Duodenal mucosa (tissue), 2 donors: ENCODE results near the gene RASD1.

Source experiments
- H3K27ac ChIP-seq: one replicate; pipeline ENCODE4 v1.7.0; 2013; ENCODE audit warnings: low read depth, low read length
- H3K27me3 ChIP-seq, 2 donors: one replicate each; pipeline ENCODE4 v1.7.0; 2013; ENCODE audit warnings: low read length in 2 of 2, control low read depth in 1 of 2; ENCODE audit not compliant: insufficient read depth in 2 of 2, control insufficient read depth in 1 of 2
- H3K36me3 ChIP-seq, 2 donors: one replicate each; pipeline ENCODE4 v1.7.0; 2013; ENCODE audit warnings: low read length in 2 of 2, control low read depth in 1 of 2; ENCODE audit not compliant: insufficient read depth in 2 of 2, control insufficient read depth in 1 of 2
- H3K4me1 ChIP-seq, 2 donors: one replicate each; pipeline ENCODE4 v1.7.0; 2013; ENCODE audit warnings: low read length in 2 of 2, control low read depth in 1 of 2; ENCODE audit not compliant: insufficient read depth in 2 of 2, control insufficient read depth in 1 of 2
- H3K4me3 ChIP-seq, 2 donors: one replicate each; pipeline ENCODE4 v1.7.0; 2013; ENCODE audit warnings: low read length in 2 of 2, low read depth in 1 of 2
- H3K9ac ChIP-seq, 2 donors: one replicate each; pipeline ENCODE4 v1.7.0; 2013; ENCODE audit warnings: low read length in 2 of 2, low read depth in 1 of 2
- H3K9me3 ChIP-seq, 2 donors: one replicate each; pipeline ENCODE4 v1.7.0; 2013; ENCODE audit warnings: low read length in 2 of 2, control low read depth in 1 of 2; ENCODE audit not compliant: control insufficient read depth in 1 of 2

Gene RASD1

GRCh38 chr17:17495536-17496188, 533 bp downstream of the RASD1 start:
- H3K9ac ChIP-seq, result peak overlapping the region in 1 of 2 donors; percentile 63
- H3K4me3 ChIP-seq, result peak overlapping the region; percentile 66 to 77
- peak overlapping the region; percentile 60 for H3K27ac ChIP-seq
- peaks cover 14 to 24% of the 10 kb centered on the region in 2 donors for H3K36me3 ChIP-seq
- no peaks in the 10 kb centered on the region for H3K27me3 ChIP-seq
- no peaks in the 10 kb centered on the region for H3K9me3 ChIP-seq
- H3K4me1 ChIP-seq, result peaks cover 14 to 27% of the 10 kb centered on the region in 2 donors

GRCh38 chr17:17494870-17495535, 1.2 kb downstream of the RASD1 start:
- Histone ChIP-seq H3K27me3 (no peaks in the 10 kb centered on the region), H3K36me3 (peaks cover 14 to 26% of the 10 kb centered on the region in 2 donors), H3K9ac (peak overlapping the region; percentile 26 to 31), H3K4me3 (peak overlapping the region; percentile 66 to 77), H3K9me3 (no peaks in the 10 kb centered on the region), H3K4me1 (peaks cover 14 to 27% of the 10 kb centered on the region in 2 donors), H3K27ac (peak overlapping the region; percentile 60)

DNA sequence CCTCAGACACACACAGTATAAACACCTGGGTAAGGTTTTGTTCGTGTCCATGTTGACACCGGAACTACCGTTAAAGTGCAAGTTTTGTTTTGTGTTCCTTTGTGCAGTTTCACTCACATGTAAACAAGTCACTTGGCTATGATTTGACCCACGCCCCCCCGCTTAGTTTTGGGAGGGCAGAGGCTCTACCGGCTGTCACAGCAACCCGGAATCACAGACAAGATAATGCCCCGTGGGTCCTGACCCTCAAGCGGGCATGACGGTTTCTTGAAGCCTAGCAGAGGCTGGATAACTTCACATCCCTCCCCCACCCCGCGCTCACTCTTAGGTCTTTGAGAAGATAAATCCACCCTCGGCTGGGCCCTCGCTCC, 1.7 kb downstream of the RASD1 start:
- H3K27ac ChIP-seq, result peak overlapping the region; percentile 8
- no peaks in the 10 kb centered on the region for H3K27me3 ChIP-seq
- H3K9ac ChIP-seq, result peak overlapping the region in 1 of 2 donors; percentile 31
- peaks cover 14 to 27% of the 10 kb centered on the region in 2 donors for H3K4me1 ChIP-seq
- H3K4me3 ChIP-seq, result peak overlapping the region; percentile 66 to 77
- no peaks in the 10 kb centered on the region for H3K9me3 ChIP-seq
- H3K36me3 ChIP-seq, result peaks cover 14 to 29% of the 10 kb centered on the region in 2 donors

DNA sequence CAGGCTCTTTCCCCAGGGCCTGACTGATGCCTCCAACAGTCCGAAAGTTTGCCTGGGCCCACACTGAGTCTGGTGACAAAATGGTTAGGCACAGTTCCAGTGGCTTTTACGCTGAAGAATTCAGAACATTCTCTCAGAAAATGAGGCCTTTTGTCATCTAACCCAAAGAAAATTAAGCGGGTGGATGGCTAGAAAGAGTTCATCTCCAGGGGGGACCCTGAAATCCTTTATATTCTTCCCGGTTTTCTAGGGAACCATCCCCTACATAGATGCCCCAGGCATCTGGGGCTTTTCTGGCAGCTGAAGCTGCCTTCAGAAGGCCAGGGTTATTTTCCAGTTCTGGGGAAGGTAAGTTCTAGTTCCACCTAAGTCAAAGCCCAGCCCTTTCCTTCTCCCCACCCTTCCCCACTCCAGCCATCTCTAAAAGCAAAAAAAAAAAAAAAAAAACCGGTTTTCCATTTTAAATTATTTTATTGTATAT, 2.2 kb downstream of the RASD1 start:
- H3K27me3 ChIP-seq, result no peaks in the 10 kb centered on the region
- no peaks in the 10 kb centered on the region for H3K9me3 ChIP-seq
- H3K9ac ChIP-seq, result no peak overlapping the region
- H3K4me3 ChIP-seq, result peak overlapping the region in 1 of 2 donors; percentile 77
- H3K4me1 ChIP-seq, result peaks cover 14 to 27% of the 10 kb centered on the region in 2 donors
- H3K27ac ChIP-seq, result no peak overlapping the region
- H3K36me3 ChIP-seq, result peaks cover 14 to 31% of the 10 kb centered on the region in 2 donors

GRCh38 chr17:17493249-17493985, 2.8 kb downstream of the RASD1 start:
- no peak overlapping the region for H3K9ac ChIP-seq
- peaks cover 14 to 34% of the 10 kb centered on the region in 2 donors for H3K36me3 ChIP-seq
- peaks cover 14 to 27% of the 10 kb centered on the region in 2 donors for H3K4me1 ChIP-seq
- no peak overlapping the region for H3K4me3 ChIP-seq
- H3K9me3 ChIP-seq, result no peaks in the 10 kb centered on the region
- no peaks in the 10 kb centered on the region for H3K27me3 ChIP-seq
- H3K27ac ChIP-seq, result no peak overlapping the region

- H3K4me1 ChIP-seq, result peaks cover 14 to 21% of the 10 kb centered on the region in 2 donors
- H3K4me3 ChIP-seq, result no peak overlapping the region
- H3K9ac ChIP-seq, result no peak overlapping the region
- H3K36me3 ChIP-seq, result peaks cover 17 to 42% of the 10 kb centered on the region in 2 donors
- no peak overlapping the region for H3K27ac ChIP-seq
- no peaks in the 10 kb centered on the region for H3K27me3 ChIP-seq
- H3K9me3 ChIP-seq, result no peaks in the 10 kb centered on the region
Measured at GRCh38 chr17:17492571-17492970, 3.6 kb downstream of the RASD1 start.

DNA sequence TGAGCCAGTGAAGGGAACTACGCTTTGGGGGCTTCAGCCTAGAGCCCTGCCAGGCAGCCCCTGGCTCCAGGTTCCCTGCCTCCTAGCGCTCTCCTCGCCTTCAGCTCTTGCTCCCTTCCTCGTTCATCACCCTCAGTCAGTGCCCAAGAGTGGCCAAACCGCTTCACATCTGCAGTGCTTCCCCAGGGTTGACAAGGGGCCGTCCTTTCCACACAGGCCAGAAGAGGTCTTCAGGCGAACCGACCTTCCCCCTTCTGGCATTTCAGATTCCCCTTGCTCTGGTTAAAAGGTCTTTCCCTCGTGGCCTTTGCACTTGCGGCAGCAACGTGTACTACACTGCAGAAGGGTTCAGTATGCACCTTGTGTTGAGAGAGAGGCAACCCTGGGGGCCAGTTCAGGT, 4.1 kb downstream of the RASD1 start:
- peaks cover 14 to 21% of the 10 kb centered on the region in 2 donors for H3K4me1 ChIP-seq

GRCh38 chr17:17491546-17491988, 4.6 kb downstream of the RASD1 start:
- peaks cover 17 to 44% of the 10 kb centered on the region in 2 donors for H3K36me3 ChIP-seq
- H3K4me3 ChIP-seq, result no peak overlapping the region
- H3K9me3 ChIP-seq, result no peaks in the 10 kb centered on the region
- peaks cover 14 to 21% of the 10 kb centered on the region in 2 donors for H3K4me1 ChIP-seq
- no peaks in the 10 kb centered on the region for H3K27me3 ChIP-seq
- H3K27ac ChIP-seq, result no peak overlapping the region
- no peak overlapping the region for H3K9ac ChIP-seq

More for the DNA sequence above, 4.1 kb downstream of the RASD1 start:
- Histone ChIP-seq H3K27me3 (no peaks in the 10 kb centered on the region), H3K4me3 (no peak overlapping the region), H3K36me3 (peaks cover 17 to 44% of the 10 kb centered on the region in 2 donors), H3K9me3 (no peaks in the 10 kb centered on the region), H3K27ac (no peak overlapping the region), H3K9ac (no peak overlapping the region)

DNA sequence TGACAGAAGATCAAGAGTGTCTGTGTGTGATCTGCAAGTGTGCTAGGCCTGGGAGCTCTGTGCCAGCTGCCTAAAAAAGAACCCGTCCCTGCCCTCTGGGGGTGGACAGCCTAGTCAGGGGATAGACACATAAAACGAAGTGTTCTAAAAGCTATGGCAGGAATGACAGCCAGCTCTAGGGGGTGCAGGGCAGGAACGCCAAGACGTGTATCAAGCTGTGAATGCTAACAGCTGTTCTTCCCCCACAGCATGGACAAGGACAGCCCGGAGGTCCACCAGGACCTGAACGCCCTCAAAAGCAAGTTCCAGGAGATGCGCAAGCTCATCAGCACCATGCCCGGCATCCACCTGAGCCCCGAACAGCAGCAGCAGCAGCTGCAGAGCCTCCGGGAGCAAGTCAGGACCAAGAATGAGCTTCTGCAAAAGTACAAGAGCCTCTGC, 5.1 kb downstream of the RASD1 start:
- Histone ChIP-seq H3K9me3 (no peaks in the 10 kb centered on the region), H3K4me3 (no peak overlapping the region), H3K4me1 (peaks cover 14 to 21% of the 10 kb centered on the region in 2 donors), H3K36me3 (peaks cover 17 to 44% of the 10 kb centered on the region in 2 donors), H3K27me3 (no peaks in the 10 kb centered on the region), H3K9ac (no peak overlapping the region), H3K27ac (no peak overlapping the region)

GRCh38 chr17:17487998-17488397, 8.2 kb downstream of the RASD1 start:
- Histone ChIP-seq H3K9me3 (no peaks in the 10 kb centered on the region), H3K27ac (no peak overlapping the region), H3K4me3 (no peak overlapping the region), H3K27me3 (no peaks in the 10 kb centered on the region), H3K9ac (no peak overlapping the region), H3K36me3 (peaks cover 17 to 57% of the 10 kb centered on the region in 2 donors), H3K4me1 (no peaks in the 10 kb centered on the region)
